Measurements from ENCODE around the gene CCDC34.

CCDC34 gene

DNA sequence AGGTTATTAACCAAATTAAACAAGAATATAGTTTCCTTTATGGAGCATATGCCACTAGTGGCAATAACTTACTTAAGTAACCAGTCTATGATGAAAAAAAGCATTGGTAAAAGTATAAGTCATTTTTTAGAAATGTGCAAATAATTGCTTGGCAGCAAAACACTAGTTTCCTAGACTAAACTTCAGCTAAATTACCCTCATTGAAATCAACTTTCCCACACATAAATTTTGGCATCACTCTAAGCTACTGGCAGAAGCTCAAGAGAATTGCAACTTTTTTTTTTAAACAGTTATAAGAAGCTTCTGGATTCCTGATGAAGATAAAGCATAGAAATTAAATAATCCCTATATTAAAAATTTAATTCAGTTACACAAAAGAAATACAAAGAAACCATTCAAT lies 12.5 kb downstream of the CCDC34 start:
- no peak overlapping the region for H2AFZ ChIP-seq (ENCODE audit: low read length)
- H3F3A ChIP-seq (ENCODE audit: low read depth) = no peaks in the 10 kb centered on the region; the same call in 1 of the 2 replicates
- no peaks in the 10 kb centered on the region for H3K79me2 ChIP-seq (ENCODE audit: insufficient read depth, low read length)
- no peak overlapping the region for H3K4me2 ChIP-seq (ENCODE audit: low read depth, low read length, poor library complexity, severe bottlenecking)
- H3K36me3 ChIP-seq (ENCODE audit: insufficient read depth, low read length) = peaks cover 20% of the 10 kb centered on the region; the same call in 1 of the 2 replicates
- H3K4me3 ChIP-seq (ENCODE audit: low read length, poor library complexity, severe bottlenecking) = no peak overlapping the region
- no peak overlapping the region for H3K9ac ChIP-seq (ENCODE audit: low read depth, low read length, poor library complexity, severe bottlenecking)
- no peaks in the 10 kb centered on the region for H3K9me3 ChIP-seq (ENCODE audit: insufficient read depth, low read depth, low read length)
- no peaks in the 10 kb centered on the region for H3K27me3 ChIP-seq (ENCODE audit: insufficient read depth, low read length, poor library complexity, severe bottlenecking)
- no peaks in the 10 kb centered on the region for H3K9me2 ChIP-seq (replicated peaks; ENCODE audit: low read depth, low read length)
- TF ChIP-seq, protein P1, sequence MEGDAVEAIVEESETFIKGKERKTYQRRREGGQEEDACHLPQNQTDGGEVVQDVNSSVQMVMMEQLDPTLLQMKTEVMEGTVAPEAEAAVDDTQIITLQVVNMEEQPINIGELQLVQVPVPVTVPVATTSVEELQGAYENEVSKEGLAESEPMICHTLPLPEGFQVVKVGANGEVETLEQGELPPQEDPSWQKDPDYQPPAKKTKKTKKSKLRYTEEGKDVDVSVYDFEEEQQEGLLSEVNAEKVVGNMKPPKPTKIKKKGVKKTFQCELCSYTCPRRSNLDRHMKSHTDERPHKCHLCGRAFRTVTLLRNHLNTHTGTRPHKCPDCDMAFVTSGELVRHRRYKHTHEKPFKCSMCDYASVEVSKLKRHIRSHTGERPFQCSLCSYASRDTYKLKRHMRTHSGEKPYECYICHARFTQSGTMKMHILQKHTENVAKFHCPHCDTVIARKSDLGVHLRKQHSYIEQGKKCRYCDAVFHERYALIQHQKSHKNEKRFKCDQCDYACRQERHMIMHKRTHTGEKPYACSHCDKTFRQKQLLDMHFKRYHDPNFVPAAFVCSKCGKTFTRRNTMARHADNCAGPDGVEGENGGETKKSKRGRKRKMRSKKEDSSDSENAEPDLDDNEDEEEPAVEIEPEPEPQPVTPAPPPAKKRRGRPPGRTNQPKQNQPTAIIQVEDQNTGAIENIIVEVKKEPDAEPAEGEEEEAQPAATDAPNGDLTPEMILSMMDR (conservative IDR thresholded peaks at IDR 0.05; ENCODE audit: low read length) = no peak
- TF ChIP-seq EZH2phosphoT487 (IDR thresholded peaks at IDR 0.05; ENCODE audit: borderline replicate concordance) = no peak
- H4K20me1 ChIP-seq (ENCODE audit: insufficient read depth, low read length, poor library complexity, severe bottlenecking) = no peaks in the 10 kb centered on the region
- H3K4me1 ChIP-seq (ENCODE audit: insufficient read depth, low read length, poor library complexity, severe bottlenecking) = peaks cover 22% of the 10 kb centered on the region

GRCh38 chr11:27349919-27350318 lies 13.1 kb downstream of the CCDC34 start:
- TF ChIP-seq, protein P1 (conservative IDR thresholded peaks at IDR 0.05; ENCODE audit: low read length) = no peak
- Histone ChIP-seq H3K79me2 (ENCODE audit: insufficient read depth, low read length) (no peaks in the 10 kb centered on the region), H3K9me2 (replicated peaks; ENCODE audit: low read depth, low read length) (no peaks in the 10 kb centered on the region), H3K4me3 (ENCODE audit: low read length, poor library complexity, severe bottlenecking) (no peak overlapping the region), H3F3A (ENCODE audit: low read depth) (no peaks in the 10 kb centered on the region; the same call in 1 of the 2 replicates), H3K9ac (ENCODE audit: low read depth, low read length, poor library complexity, severe bottlenecking) (no peak overlapping the region), H4K20me1 (ENCODE audit: insufficient read depth, low read length, poor library complexity, severe bottlenecking) (no peaks in the 10 kb centered on the region), H2AFZ (ENCODE audit: low read length) (no peak overlapping the region), H3K27me3 (ENCODE audit: insufficient read depth, low read length, poor library complexity, severe bottlenecking) (no peaks in the 10 kb centered on the region), H3K4me1 (ENCODE audit: insufficient read depth, low read length, poor library complexity, severe bottlenecking) (peaks cover 17% of the 10 kb centered on the region), H3K36me3 (ENCODE audit: insufficient read depth, low read length) (peaks cover 20% of the 10 kb centered on the region; the same call in 1 of the 2 replicates), H3K9me3 (ENCODE audit: insufficient read depth, low read depth, low read length) (no peaks in the 10 kb centered on the region), H3K4me2 (ENCODE audit: low read depth, low read length, poor library complexity, severe bottlenecking) (no peak overlapping the region)

DNA sequence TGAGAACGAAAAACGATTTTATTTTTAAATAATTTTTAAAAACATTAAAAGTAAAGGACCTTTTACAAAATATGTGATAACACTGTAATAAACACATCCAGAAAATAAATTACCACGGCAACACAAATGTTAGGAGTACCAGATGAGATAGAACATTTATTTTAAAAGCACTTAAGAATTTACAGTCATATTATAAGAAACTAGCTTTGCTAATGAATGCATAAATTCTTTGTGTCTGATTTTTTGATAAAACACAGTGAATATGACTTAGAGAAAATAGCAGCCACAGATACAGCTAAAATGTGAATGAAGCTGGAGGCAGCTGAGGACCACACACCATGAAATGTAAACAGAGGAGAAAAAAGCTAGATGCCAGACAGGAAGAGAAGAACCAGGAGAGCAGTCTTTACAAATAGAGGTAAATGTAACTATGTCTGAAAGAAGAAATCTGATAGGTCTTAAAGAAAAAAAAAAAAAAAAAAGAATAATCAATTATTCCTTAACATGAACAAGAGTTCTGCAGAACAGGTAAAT lies 14.6 kb downstream of the CCDC34 start:
- Histone ChIP-seq H3K4me1 (ENCODE audit: insufficient read depth, low read length, poor library complexity, severe bottlenecking) (peaks cover 3% of the 10 kb centered on the region), H2AFZ (ENCODE audit: low read length) (no peak overlapping the region), H3K4me3 (ENCODE audit: low read length, poor library complexity, severe bottlenecking) (no peak overlapping the region), H3F3A (ENCODE audit: low read depth) (no peaks in the 10 kb centered on the region), H3K9ac (ENCODE audit: low read depth, low read length, poor library complexity, severe bottlenecking) (no peak overlapping the region), H3K36me3 (ENCODE audit: insufficient read depth, low read length) (peaks cover 20% of the 10 kb centered on the region; the same call in 1 of the 2 replicates), H3K4me2 (ENCODE audit: low read depth, low read length, poor library complexity, severe bottlenecking) (no peak overlapping the region), H4K20me1 (ENCODE audit: insufficient read depth, low read length, poor library complexity, severe bottlenecking) (no peaks in the 10 kb centered on the region), H3K79me2 (ENCODE audit: insufficient read depth, low read length) (no peaks in the 10 kb centered on the region), H3K9me2 (replicated peaks; ENCODE audit: low read depth, low read length) (no peaks in the 10 kb centered on the region), H3K9me3 (ENCODE audit: insufficient read depth, low read depth, low read length) (no peaks in the 10 kb centered on the region), H3K27me3 (ENCODE audit: insufficient read depth, low read length, poor library complexity, severe bottlenecking) (no peaks in the 10 kb centered on the region)
- TF ChIP-seq, protein P1 (conservative IDR thresholded peaks at IDR 0.05; ENCODE audit: low read length) = no peak
- no peak for TF ChIP-seq EZH2phosphoT487 (IDR thresholded peaks at IDR 0.05; ENCODE audit: borderline replicate concordance)
